Fibroblast of lung (primary cell): Measurements from ENCODE around the gene ZDHHC1.

Source experiments
- EZH2 ChIP-seq: IDR thresholded peaks from 2 replicates; pipeline ENCODE4 v1.5.1; 2012; ENCODE audit warnings: low read length, control low read depth, mild to moderate bottlenecking; ENCODE audit errors: missing control alignments
- TF ChIP-seq, protein P1 (sequence below), 2 donors: IDR thresholded peaks in 1 of 2; conservative IDR thresholded peaks in 1 of 2; 1 replicate in 1 of 2; 2 replicates in 1 of 2; pipeline ENCODE4 v1.5.1; 2011 to 2012; ENCODE audit warnings: low read length in 2 of 2, control low read depth in 1 of 2, inconsistent platforms in 1 of 2, low read depth in 1 of 2, mild to moderate bottlenecking in 1 of 2

DNA sequence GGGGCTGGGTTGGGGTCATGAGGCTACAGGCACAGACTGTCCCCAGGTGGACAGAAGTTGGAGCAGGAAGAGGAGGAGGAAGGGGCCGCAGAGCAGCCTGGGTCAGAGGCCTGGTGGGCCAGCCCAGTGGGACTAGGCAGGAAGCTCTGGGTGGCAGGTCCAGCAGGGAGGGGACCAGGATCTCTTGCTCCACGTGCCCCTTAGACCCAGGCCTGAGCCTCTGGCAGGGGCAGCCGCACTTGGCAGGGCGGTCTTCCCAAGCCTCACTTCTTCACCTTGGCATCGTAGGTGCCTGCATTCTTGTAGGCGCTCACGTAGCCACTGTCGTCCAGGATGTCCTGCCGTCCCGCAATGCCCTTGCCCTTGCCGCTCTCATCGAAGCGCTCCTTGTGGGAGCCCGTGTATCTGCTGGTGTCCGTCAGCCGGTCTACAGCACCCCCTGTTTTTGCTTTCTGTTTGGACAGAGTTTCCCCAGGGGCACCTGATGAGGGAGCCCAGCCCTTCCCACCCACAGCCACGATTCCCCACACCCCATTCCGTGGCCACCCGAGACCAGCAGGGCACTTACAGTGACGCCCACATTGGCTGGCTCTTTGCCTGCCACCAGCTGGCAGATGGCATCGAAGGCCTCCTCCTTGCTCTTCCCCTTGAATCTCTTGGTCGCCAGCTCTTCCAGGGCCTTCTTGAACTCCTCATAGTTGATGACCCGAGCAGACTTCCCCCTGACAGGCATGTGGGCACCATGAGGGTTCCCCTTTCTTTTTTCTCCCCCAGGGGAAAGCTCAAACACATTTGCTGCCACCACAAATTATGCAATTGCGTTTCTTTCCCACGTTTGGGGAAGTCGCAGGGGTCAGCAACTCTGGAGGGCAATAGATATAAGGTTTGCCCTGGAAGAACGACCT is 26.1 kb downstream of the ZDHHC1 start:
- no peak for TF ChIP-seq EZH2
- TF ChIP-seq, protein P1, sequence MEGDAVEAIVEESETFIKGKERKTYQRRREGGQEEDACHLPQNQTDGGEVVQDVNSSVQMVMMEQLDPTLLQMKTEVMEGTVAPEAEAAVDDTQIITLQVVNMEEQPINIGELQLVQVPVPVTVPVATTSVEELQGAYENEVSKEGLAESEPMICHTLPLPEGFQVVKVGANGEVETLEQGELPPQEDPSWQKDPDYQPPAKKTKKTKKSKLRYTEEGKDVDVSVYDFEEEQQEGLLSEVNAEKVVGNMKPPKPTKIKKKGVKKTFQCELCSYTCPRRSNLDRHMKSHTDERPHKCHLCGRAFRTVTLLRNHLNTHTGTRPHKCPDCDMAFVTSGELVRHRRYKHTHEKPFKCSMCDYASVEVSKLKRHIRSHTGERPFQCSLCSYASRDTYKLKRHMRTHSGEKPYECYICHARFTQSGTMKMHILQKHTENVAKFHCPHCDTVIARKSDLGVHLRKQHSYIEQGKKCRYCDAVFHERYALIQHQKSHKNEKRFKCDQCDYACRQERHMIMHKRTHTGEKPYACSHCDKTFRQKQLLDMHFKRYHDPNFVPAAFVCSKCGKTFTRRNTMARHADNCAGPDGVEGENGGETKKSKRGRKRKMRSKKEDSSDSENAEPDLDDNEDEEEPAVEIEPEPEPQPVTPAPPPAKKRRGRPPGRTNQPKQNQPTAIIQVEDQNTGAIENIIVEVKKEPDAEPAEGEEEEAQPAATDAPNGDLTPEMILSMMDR (conservative IDR thresholded peaks at IDR 0.05 in 1 of 2, IDR thresholded peaks at IDR 0.05 in 1 of 2; ENCODE audit: low read depth in 1 of 2, low read length in 2 of 2), result no peak
